ENCODE data around the gene ERRFI1.

The ERRFI1 gene

GRCh38 chr1:8002329-8002910 lies 23.7 kb downstream of the ERRFI1 start:
- peak; percentile 49 for DNase-seq

DNA sequence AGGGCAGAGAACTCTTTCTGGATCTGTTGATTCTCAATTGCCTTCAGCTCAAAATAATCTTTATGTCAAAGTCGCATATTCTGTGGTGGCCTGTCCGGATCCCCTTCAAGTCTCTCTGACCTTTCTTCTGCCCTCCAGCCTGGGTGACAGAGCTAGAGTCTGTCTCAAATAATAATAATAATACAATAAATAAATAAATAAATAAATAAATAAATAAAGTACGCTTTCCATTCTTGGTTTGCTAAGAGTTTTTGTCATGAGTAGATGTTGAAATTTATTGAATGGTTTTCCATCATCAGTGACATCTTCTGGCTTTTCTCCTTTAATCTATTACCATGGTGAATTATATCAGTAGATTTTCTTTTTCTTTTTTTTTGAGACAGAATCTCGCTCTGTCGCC lies 30.7 kb downstream of the ERRFI1 start:
- no peak for DNase-seq

DNA sequence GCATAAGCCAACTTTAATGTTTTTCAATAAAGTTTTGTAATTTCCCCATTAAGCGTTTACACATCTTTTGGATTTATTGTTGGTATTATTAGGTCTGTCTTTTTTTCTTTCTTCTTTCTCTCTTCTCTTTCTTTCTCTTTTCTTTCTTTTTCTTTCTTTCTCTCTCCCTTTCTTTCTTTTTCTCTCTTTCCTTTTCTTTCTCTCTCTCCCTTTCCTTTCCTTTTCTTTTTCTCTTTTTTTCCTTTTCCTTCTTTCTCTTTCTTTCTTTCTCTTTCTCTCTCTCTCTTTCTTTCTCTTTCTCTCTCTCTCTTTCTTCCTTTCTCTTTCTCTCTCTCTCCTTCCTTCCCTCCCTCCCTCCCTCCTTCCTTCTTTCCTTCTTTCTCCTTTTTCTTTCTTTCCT lies 31.3 kb downstream of the ERRFI1 start:
- no peak for DNase-seq

DNA sequence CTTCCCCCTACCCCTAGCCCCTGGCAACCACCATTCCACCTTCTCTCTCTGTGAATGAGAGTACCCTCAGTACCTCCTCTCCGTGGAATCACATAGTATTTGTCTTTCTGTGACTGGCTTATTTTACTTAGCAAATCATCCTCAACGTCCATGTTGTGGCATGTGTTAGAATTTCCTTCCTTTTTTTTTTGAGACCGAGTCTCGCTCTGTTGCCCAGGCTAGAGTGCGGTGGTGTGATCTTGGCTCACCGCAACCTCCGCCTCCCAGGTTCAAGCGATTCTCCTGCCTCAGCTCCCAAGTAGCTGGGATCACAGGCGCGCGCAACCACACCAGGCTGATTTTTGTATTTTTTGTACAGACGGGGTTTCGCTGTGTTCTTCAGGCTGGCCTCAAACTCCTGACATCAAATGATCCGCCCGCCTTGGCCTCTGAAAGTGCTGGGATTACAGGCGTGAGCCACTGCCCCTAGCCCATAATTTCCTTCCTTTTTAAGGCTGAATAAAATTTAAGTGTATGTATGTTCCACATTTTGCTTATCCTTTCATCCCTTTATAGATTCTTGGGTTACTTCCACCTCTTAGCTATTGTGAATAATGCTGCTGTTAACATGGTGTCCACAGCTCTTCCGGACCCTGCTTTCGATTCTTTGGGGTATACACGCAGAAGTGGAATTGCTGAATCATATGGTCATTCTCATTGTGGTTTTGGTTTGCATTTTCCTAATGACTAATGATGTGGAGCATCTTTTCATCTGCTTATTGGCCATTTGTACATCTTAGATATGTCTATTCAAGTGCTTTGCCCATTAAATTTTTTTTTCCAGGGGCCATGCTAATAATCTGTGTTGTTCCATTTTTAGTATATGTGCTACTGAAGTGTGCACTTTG lies 32.3 kb downstream of the ERRFI1 start:
- no peak for DNase-seq

DNA sequence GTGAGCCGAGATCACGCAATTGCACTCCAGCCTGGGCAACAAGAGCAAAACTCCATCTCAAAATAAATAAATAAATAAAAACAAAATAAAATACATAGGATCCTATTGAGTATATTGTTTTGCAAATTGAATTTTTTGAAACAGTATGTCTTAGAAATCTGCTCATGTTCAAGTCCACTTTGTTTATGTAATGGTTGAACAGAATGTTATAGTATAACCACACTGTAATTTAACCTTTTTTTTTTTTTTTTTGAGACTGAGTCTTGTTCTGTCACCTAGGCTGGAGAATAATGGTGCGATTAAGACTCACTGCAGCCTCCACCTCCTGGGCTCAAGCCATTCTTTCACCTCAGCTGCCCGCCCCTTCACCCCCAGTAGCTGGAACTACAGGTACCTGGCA lies 33.2 kb downstream of the ERRFI1 start:
- no peak for DNase-seq

GRCh38 chr1:7991504-7992440 lies 34.3 kb downstream of the ERRFI1 start:
- DNase-seq, result no peak

GRCh38 chr1:7989762-7990428 lies 36.2 kb downstream of the ERRFI1 start:
- no peak for DNase-seq

DNA sequence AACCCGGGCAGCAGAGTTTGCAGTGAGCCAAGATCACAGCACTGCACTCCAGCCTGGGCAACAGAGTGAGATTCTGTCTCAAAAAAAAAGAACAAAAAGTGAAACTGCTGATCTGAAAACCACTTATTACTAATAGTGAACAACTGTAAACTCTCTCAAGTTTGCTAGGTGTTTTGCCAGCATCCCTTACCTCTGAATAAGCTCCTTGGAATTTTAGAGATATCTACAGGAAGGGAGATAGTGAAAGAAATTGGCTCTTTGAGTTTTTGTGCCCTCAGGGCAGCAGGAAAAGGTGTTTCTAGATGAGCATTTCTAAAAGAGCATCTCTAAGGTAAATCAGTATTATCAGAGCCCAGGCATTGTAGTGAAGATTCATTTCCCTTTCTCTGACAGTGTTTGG lies 37.5 kb downstream of the ERRFI1 start:
- no peak for DNase-seq

DNA sequence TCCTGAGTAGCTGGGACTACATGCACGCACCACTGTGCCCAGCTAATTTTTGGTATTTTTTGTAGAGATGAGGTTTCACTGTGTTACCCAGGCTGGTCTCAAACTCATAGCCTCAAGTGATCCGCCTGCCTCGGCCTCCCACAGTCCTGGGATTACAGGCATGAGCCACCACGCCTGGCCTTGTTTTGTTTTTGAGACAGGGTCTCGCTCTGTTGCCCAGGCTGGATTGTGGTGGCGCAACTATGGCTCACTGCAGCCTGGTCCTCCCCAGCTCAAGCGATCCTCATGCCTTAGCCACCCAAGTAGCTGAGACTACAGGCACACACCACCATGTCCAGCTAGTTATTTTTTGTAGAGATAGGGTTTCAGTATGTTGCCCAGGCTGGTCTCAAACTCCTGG lies 38.6 kb downstream of the ERRFI1 start:
- no peak for DNase-seq

DNA sequence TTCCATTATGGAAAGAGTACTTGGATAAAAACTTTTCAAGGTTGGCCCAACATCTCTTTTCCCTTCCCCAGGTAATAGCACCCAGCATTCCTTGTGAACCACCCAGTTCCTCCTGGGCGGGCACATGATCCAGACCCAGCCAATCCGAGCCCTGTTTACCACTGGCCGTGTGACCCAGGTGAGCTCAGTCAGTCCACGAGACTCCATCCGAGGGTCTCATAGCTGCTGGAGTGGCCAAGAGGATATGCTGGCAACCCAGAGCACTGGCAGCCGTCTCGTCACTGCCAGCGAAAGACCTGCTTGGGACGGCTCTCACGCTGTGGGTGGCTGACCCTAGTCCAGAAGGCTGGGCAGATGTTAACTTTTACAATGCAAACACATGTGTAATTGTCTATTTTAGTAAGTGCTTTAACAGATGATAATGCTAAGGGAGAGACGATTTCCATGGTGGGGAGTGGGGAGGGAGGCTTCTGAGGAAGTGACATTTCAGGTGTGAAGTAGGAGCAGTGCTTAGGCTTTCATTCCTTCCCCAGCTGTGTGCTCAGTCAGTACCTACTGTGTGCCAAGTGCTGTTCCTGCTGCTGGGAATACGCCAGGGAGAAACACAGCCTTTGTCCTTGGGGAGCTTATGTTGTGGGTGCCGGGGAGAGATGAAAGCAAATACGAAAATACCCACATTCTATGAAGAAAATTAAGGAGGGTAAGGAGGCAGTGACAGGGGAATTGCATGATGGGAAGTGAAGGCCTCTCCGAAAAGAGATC lies 40.1 kb downstream of the ERRFI1 start:
- no peak for DNase-seq

- no peak for DNase-seq
Measured at GRCh38 chr1:7984811-7985210, 41.3 kb downstream of the ERRFI1 start.

GRCh38 chr1:7983086-7983778 lies 42.9 kb downstream of the ERRFI1 start:
- DNase-seq, result no peak

DNA sequence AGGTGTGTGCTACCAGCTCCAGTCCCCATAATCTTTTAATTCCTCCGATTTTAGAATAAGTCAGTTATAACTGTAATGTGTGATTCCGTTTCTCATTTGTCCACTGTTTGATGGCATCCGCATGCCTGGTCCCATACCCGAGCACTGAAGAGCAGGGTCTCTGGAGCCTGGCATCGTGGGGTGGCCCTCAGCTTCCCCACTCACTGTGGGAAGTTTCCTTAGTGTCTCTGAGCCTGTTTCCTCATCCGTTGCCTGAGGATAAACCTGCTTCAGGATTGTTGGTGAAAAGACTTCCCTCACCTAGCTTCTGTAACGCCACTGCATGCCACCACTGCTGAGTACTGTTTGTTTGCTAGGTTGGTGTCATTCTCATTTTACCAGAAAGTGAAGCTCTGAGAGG lies 45.1 kb downstream of the ERRFI1 start:
- no peak for DNase-seq

DNA sequence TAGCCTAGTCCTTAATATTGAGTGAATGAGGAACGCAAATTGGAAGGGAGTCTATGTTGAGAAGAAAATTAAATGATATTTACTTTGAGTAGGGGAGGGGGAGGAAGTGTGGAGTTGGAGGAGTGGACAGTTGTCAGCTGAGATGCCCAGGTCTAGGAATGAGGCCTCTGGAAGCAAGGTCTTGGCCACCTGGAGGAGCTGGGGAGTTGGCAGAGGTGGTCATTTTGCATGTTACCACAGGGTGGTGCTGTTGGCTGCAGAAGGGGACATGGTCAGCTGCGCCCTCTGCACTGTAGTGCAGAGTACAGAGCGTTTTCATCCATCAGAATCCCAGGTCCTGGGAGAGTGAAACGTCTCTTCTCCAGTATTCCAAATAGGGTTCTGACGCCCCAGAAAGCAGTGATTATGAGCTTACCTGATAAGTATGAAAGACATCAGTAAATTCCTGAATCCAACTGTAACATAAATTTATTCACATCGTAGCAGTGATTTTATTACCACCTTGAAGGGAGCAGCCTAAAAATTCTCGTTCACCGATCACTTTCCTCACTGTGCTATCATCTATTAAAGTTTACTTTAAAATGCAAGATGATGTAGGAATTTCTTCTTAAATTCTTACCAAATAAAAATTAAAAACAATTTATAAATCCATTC lies 50.8 kb downstream of the ERRFI1 start:
- DNase-seq, result peak; percentile 76

DNA sequence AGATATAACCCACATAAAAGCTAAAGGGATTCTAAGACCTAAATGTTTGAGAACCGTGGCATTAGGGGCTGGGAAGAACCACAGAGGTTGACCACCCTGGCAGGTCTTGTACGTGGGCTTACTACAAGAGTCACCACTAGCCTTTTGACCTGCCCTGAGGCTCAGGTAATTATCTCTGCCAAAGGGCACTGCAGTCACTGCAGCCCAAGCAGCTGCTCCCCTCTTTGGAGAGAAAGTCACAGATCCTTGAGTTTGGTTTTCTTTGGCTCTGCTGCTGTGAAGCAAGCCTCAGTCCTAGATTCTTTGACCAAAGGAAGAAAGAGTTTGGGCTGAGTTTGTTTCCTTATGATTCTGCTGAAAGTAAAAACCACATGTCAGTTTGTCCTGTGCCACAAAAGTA lies 53.0 kb downstream of the ERRFI1 start:
- no peak for DNase-seq

DNA sequence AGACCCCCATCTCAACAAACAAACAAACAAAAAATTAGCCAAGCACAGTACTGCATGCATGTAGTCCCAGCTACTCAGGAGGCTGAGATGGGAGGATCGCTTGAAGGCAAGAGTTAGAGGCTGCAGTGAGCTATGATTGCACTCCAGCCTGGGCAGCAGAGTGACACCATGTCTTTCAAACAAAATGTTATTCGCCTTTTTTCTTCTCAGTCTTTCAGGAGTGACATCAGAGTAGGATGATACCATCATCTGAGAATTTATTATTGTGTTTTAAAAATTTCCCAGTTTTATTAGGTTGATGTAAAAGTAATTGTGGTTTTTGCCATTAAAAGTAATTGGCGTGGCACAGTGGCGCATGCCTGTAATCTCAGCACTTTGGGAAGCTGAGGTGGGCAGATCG lies 53.8 kb downstream of the ERRFI1 start:
- DNase-seq, result no peak

GRCh38 chr1:7971024-7971423 lies 55.1 kb downstream of the ERRFI1 start:
- no peak for DNase-seq

- DNase-seq, result no peak
Measured at GRCh38 chr1:7970246-7970645, 55.9 kb downstream of the ERRFI1 start.

- DNase-seq, result no peak
Measured at GRCh38 chr1:7967651-7968050, 58.5 kb downstream of the ERRFI1 start.

GRCh38 chr1:7967196-7967595 lies 58.9 kb downstream of the ERRFI1 start:
- no peak for DNase-seq

DNA sequence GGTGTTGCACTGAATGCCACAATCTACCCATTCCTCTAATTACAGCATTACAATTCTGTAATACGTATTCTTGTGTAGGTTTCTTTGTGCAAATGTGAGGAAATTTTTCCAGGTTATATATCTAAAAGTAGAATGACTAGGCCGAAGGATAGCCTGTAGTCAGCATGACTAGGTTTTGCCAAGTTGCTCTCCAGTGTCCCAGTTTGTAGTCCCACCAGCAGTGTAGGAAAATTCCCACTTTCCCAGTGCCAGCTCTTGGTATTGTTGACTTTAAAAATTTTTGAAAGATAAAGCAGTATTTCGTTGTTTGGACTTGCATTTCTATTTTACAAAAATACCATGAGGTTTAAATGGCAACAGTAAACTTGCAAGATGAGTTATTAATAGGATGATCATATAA lies 61.6 kb downstream of the ERRFI1 start:
- DNase-seq, result no peak

Measured in OCI-M1 (cell line).